Nephron progenitor cell (in vitro differentiated cells): ENCODE measurements around the gene MAP1LC3B.

Experiments
- DNase-seq: peaks from one replicate; pipeline ENCODE4 v3.0.0; 2021
- H3K27ac Mint-ChIP-seq: 2 replicates; pipeline ENCODE4 v1.8.0; 2021; ENCODE audit warnings: mild to moderate bottlenecking, moderate library complexity, mixed read lengths
- H3K27me3 Mint-ChIP-seq: 2 replicates; pipeline ENCODE4 v1.8.0; 2021; ENCODE audit warnings: mild to moderate bottlenecking, low read depth, mixed read lengths; ENCODE audit not compliant: poor library complexity
- H3K36me3 Mint-ChIP-seq: 2 replicates; pipeline ENCODE4 v1.8.0; 2021; ENCODE audit warnings: low read depth, mixed read lengths
- H3K4me1 Mint-ChIP-seq: 2 replicates; pipeline ENCODE4 v1.8.0; 2021; ENCODE audit warnings: mixed read lengths
- H3K4me3 Mint-ChIP-seq: 2 replicates; pipeline ENCODE4 v1.8.0; 2021; ENCODE audit warnings: mild to moderate bottlenecking, moderate library complexity, mixed read lengths
- H3K9me3 Mint-ChIP-seq: 2 replicates; pipeline ENCODE4 v1.8.0; 2021; ENCODE audit warnings: mild to moderate bottlenecking, moderate library complexity, mixed read lengths
- CTCF ChIP-seq: fragments of 200-600 bp; sonication (generic); IDR thresholded peaks from 2 replicates; pipeline ENCODE4 v1.5.0; 2021; ENCODE audit warnings: antibody characterized with exemption

Gene MAP1LC3B

GRCh38 chr16:87344931-87345631, 47.1 kb upstream of the MAP1LC3B start:
- H3K27ac Mint-ChIP-seq, result peak overlapping the region; percentile 76
- DNase-seq, result no peak
- peaks cover 50% of the 10 kb centered on the region for H3K4me1 Mint-ChIP-seq
- H3K36me3 Mint-ChIP-seq, result peaks cover 37% of the 10 kb centered on the region
- H3K9me3 Mint-ChIP-seq, result no peaks in the 10 kb centered on the region
- no peak for TF ChIP-seq CTCF
- peaks cover 8% of the 10 kb centered on the region for H3K27me3 Mint-ChIP-seq
- no peak overlapping the region for H3K4me3 Mint-ChIP-seq

- peaks cover 58% of the 10 kb centered on the region for H3K4me1 Mint-ChIP-seq
- peak overlapping the region; percentile 61 for H3K4me3 Mint-ChIP-seq
- no peak for TF ChIP-seq CTCF
- peak overlapping the region; percentile 76 for H3K27ac Mint-ChIP-seq
- H3K36me3 Mint-ChIP-seq, result peaks cover 30% of the 10 kb centered on the region
- peak; percentile 25 for DNase-seq
- no peaks in the 10 kb centered on the region for H3K9me3 Mint-ChIP-seq
- peaks cover 8% of the 10 kb centered on the region for H3K27me3 Mint-ChIP-seq
These were observed 46.3 kb upstream of the MAP1LC3B start for GRCh38 chr16:87345726-87346424.

GRCh38 chr16:87346517-87347060, 45.5 kb upstream of the MAP1LC3B start:
- no peak for DNase-seq
- H3K27ac Mint-ChIP-seq, result peak overlapping the region; percentile 76
- no peaks in the 10 kb centered on the region for H3K9me3 Mint-ChIP-seq
- no peak for TF ChIP-seq CTCF
- no peak overlapping the region for H3K4me3 Mint-ChIP-seq
- H3K36me3 Mint-ChIP-seq, result peaks cover 26% of the 10 kb centered on the region
- peaks cover 8% of the 10 kb centered on the region for H3K27me3 Mint-ChIP-seq
- H3K4me1 Mint-ChIP-seq, result peaks cover 65% of the 10 kb centered on the region

GRCh38 chr16:87347932-87348615, 44.1 kb upstream of the MAP1LC3B start:
- no peak for TF ChIP-seq CTCF
- no peak overlapping the region for H3K4me3 Mint-ChIP-seq
- no peak for DNase-seq
- no peaks in the 10 kb centered on the region for H3K9me3 Mint-ChIP-seq
- peaks cover 70% of the 10 kb centered on the region for H3K4me1 Mint-ChIP-seq
- H3K27me3 Mint-ChIP-seq, result peaks cover 5% of the 10 kb centered on the region
- H3K27ac Mint-ChIP-seq, result peak overlapping the region; percentile 88
- H3K36me3 Mint-ChIP-seq, result peaks cover 23% of the 10 kb centered on the region

- no peak overlapping the region for H3K27ac Mint-ChIP-seq
- TF ChIP-seq CTCF, result no peak
These were observed 43.4 kb upstream of the MAP1LC3B start for GRCh38 chr16:87348616-87349157.

More at GRCh38 chr16:87348616-87349157, 43.4 kb upstream of the MAP1LC3B start:
- H3K36me3 Mint-ChIP-seq, result peaks cover 22% of the 10 kb centered on the region
- no peak overlapping the region for H3K4me3 Mint-ChIP-seq
- no peaks in the 10 kb centered on the region for H3K9me3 Mint-ChIP-seq
- H3K4me1 Mint-ChIP-seq, result peaks cover 68% of the 10 kb centered on the region
- DNase-seq, result no peak
- peaks cover 5% of the 10 kb centered on the region for H3K27me3 Mint-ChIP-seq
